LNCaP clone FGC (cell line): ENCODE data around the gene CDC42.
"Not testable (repeated sequence)": the region's sequence is repeated elsewhere in the genome, so short reads cannot be mapped to it uniquely, and the experiment has no call there.

Source experiments
- DNase-seq: peaks from one replicate; pipeline ENCODE4 v3.0.0-alpha.2; 2011; ENCODE audit warnings: low read depth
- H3K4me3 ChIP-seq: 2 replicates; pipeline ENCODE4 v1.5.1; 2011; ENCODE audit warnings: mild to moderate bottlenecking, low read depth, low read length, control low read depth
- TF ChIP-seq, protein P1 (sequence below): IDR thresholded peaks from 2 replicates; pipeline ENCODE4 v1.5.1; 2012; ENCODE audit warnings: mild to moderate bottlenecking; ENCODE audit not compliant: control insufficient read depth, insufficient read depth; ENCODE audit errors: extremely low read depth

The CDC42 gene

DNA sequence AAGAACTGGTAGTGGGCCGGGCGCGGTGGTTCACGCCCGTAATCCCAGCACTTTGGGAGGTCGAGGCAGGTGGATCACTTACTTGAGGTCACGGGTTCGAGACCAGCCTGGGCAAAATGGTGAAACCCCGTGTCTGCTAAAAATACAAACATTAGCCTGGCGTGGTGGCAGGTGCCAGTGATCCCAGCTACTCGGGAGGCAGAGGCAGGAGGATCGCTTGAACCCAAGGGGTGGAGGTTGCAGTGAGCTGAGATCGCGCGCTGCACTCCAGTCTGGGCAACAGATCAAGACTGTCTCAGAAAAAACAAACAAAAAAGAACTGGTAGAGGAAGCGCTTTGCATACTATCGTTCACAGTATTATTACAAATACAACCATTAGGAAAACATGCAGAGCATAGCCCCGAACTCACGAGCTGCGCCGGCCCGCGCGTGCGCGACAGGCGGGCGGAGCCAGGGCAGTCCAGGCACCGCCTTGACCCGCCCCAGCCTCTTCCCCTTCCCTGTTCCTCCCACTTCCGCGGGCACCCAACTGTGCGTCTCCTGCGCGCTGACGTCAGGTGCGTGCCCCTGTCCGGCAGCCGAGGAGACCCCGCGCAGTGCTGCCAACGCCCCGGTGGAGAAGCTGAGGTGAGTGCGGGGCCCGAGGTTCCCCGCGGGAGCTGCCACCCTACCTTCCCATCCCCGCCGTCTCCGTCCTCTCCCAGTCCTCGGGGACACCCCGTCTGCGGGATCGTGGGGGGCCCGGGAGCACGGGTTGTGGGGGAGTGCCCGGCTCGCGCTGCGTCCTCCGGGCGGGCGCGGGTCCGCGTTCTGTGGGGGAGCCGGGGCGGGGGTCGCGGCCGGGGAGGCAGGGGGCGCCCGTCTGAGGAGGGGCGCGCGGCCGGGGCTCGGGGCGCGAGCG, at the start of gene CDC42:
Gene CDC42, plus strand, starts transcription at position 595 of the 902 bp plus-strand sequence. CDS start 25,770 bp downstream, outside the sequence.
- peak; percentile 62 for DNase-seq
- TF ChIP-seq, protein P1, sequence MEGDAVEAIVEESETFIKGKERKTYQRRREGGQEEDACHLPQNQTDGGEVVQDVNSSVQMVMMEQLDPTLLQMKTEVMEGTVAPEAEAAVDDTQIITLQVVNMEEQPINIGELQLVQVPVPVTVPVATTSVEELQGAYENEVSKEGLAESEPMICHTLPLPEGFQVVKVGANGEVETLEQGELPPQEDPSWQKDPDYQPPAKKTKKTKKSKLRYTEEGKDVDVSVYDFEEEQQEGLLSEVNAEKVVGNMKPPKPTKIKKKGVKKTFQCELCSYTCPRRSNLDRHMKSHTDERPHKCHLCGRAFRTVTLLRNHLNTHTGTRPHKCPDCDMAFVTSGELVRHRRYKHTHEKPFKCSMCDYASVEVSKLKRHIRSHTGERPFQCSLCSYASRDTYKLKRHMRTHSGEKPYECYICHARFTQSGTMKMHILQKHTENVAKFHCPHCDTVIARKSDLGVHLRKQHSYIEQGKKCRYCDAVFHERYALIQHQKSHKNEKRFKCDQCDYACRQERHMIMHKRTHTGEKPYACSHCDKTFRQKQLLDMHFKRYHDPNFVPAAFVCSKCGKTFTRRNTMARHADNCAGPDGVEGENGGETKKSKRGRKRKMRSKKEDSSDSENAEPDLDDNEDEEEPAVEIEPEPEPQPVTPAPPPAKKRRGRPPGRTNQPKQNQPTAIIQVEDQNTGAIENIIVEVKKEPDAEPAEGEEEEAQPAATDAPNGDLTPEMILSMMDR: no peak
- peak within 1 kb of the TSS; percentile 67 for H3K4me3 ChIP-seq

DNA sequence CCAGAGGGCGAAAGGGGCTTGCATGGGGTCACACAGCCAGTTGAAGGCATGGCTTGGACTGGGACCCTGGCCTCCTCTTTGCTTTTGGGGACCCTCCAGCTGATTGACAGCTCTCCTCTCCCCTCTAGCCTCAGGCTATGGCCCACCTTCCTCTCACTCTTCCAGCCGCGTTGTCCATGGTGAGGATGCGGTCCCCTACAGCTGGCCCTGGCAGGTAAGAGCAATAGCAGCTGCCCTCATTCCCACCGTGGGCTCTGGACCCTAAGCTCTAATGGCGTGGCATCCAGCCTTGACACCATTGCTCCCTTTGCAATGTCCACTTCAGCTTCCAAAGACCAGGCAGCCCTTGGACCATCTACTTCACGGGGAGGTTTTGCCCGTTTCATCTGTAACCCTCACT, 49.6 kb upstream of the CDC42 start:
- not testable (repeated sequence) for DNase-seq

DNA sequence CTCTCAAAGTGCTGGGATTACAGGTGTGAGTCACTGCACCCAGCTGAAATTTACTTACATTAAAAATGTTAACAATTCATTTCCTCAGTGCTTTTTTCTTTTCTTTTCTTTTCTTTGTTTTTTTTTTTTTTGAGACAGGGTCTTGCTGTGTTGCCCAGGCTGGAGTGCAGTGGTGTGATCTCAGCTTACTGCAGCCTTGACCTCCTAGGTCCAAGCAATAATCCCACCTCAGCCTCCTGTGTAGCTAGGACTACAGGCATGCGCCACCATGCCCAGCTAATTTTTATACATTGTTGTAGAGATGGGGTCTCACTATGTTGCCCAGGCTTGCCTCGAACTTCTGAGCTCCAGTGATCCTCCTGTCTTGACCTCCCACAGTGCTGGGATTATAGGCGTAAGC, 48.5 kb upstream of the CDC42 start:
- not testable (repeated sequence) for H3K4me3 ChIP-seq, DNase-seq

More for the DNA sequence above, 49.6 kb upstream of the CDC42 start:
- H3K4me3 ChIP-seq: not testable (repeated sequence)

DNA sequence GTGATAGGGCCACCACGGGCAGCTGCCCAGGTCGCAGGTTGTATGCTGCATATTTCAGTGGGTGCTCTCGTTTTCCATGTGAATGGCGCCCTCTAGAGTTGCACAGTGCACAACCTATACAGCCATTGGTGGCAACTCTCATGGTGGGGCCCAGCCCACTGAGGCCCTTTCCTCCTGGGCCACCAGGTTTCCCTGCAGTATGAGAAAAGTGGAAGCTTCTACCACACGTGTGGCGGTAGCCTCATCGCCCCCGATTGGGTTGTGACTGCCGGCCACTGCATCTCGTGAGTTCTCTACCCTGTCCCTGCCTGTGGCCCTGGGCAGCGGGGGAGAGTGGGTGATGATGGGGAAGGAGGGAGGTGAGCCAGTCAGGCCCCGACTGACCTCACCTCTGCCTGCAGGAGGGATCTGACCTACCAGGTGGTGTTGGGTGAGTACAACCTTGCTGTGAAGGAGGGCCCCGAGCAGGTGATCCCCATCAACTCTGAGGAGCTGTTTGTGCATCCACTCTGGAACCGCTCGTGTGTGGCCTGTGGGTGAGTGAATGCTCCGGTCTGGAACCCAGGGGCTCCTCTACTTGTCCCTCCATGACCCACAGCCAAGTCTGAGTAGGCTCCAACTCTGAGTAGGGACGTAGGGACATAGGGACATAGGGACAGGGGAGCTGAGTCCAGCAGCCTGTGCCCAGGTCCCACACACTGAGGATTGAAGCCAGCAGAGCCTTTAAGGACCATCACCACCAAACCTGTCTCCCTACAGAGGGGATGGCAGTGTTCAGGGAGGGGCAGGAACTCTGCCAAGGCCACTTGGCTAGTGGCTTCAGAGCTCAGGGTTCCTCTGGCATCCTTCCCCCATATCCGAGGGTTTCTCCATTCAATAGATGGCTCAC, 47.0 kb upstream of the CDC42 start:
- H3K4me3 ChIP-seq, DNase-seq: not testable (repeated sequence)

DNA sequence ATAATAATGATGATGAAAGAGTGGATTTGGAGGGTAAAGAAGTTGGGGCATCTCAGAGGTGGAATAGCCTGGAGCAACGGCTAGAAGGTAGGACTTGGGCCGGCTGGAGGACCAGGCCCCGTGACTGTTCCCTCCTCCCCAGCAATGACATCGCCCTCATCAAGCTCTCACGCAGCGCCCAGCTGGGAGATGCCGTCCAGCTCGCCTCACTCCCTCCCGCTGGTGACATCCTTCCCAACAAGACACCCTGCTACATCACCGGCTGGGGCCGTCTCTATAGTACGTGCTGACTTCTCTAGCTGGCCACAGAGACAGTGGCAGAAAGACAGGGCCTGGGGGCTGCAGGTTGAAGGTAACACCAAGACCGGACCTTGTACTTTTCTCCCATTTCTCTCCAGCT, 45.8 kb upstream of the CDC42 start:
- not testable (repeated sequence) for DNase-seq

DNA sequence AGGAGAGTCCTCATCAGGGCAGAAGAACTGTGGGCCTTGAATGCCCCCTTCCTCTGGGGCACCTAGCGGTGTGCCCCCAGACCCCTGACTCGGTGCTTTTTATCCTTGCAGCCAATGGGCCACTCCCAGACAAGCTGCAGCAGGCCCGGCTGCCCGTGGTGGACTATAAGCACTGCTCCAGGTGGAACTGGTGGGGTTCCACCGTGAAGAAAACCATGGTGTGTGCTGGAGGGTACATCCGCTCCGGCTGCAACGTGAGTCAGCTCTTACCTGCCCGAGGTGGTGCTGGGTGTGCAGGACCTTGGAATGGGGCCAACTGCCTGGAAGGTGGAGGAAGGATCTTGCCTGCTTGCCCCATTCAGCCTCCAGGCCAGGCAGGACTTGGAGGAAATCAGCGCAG, 45.2 kb upstream of the CDC42 start:
- not testable (repeated sequence) for DNase-seq, H3K4me3 ChIP-seq

More for the DNA sequence above, 45.8 kb upstream of the CDC42 start:
- not testable (repeated sequence) for H3K4me3 ChIP-seq

DNA sequence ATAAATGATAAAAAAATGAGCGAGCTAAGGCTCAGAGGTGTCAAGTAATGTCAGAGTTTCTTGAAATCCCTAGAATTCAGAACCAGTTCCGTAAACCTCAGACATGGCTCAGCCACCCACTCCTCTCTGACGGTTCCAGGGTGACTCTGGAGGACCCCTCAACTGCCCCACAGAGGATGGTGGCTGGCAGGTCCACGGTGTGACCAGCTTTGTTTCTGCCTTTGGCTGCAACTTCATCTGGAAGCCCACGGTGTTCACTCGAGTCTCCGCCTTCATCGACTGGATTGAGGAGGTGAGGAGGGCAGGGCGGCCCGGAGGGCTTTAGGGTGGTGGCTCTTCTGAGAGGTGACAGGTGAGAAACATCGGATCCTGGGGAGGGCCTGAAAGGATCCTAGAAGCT, 42.9 kb upstream of the CDC42 start:
- H3K4me3 ChIP-seq, DNase-seq: not testable (repeated sequence)

DNA sequence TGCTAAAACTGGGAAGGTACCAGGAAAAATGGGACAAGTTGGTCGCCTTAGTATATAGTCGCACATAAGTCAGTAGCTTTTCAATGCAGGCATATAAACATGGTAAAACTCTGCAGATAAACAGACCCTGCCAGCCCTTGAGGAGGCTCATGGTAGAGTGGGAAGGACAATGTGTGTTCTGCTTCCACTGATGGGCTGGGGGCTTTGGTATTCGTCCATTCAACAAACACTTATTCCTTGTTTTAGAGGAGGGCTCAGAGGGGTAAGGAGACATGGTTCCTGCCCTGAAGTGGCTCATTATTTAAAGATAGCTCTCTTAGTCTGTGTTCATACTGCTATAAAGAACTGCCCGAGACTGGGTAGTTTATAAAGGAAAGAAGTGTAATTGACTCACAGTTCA, 39.8 kb upstream of the CDC42 start:
- not testable (repeated sequence) for DNase-seq, H3K4me3 ChIP-seq

DNA sequence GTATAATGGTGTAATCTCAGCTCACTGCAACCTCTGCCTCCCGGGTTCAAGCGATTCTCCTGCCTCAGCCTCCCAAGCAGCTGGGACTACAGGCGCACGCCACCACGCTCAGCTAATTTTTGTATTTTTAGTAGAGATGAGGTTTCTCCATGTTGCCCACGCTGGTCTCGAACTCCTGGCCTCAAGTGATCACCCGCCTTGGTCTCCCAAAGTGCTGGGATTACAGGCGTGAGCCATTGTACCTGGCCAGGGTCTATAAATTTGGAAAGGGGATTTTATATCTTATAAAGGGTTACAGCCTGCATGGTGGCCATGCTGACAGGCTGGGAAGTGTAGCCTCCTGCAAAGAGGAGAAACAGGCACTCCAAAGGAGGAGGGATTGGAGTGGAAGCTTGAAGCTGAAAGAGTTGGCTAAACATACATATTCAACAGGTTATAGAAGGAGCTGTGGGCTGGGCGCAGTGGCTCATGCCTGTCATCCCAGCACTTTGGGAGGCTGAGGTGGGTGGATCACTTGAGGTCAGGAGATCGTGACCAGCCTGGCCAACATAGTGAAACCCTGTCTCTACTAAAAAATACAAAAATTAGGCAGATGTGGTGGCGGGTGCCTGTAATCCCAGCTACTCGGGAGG, 37.8 kb upstream of the CDC42 start:
- DNase-seq, H3K4me3 ChIP-seq: not testable (repeated sequence)

DNA sequence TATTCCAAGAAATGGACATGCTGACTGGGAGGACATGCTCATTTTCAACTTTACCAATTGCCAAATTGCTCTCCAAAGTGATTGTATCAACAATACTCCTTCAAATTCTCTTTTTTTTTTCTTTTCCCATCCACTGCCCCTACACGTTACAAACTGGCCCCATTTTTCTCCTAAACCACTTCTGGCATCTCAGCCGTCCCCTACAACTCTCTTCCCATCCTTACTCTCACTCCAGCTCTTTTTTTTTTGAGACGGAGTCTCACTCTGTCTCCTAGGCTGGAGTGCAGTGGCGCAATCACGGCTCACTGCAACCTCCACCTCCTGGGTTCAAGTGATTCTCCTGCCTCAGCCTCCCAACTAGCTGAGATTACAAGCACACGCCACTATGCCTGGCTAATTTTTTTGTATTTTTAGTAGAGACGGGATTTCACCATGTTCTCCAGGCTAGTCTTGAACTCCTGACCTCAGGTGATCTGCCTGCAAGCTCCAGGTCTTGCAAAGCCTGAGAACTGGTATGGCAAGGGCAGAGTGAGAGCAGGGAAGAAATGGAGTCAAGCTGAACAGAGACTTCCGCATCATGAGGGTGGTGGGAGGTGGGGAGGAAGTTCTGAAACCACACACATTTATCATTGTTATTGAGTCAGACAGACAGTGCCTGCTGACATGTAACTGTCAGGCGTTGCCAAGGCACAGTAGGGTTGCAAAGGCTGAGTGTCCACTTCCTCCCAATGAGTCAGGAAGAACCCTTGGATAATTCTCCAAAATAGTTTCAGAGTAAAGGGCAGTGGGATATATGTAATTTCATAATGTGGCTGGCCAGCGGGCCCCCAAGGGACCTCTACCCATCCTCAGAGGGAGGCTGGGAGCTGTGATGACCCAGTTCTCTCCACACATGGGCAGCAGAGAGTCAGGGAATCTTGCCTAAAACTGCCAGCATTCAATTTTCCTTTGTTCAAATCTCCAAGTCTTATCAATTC, 33.6 kb upstream of the CDC42 start:
- no peak for DNase-seq
- no peak overlapping the region for H3K4me3 ChIP-seq
- TF ChIP-seq, protein P1: no peak
